Activated T-cell treated with anti-CD3 and anti-CD28 coated beads, Interleukin-2, amount 50 U/mL, for 24 hours (primary cell): ENCODE measurements around the gene RELN.
"Not testable (repeated sequence)": the region's sequence is repeated elsewhere in the genome, so short reads cannot be mapped to it uniquely, and the experiment has no call there.

Experiments used
- DNase-seq: peaks from one replicate; pipeline ENCODE4 v3.0.0-alpha.2; 2020
- H3K27ac Mint-ChIP-seq: 2 replicates; pipeline ENCODE4 v1.8.0; 2020; ENCODE audit warnings: mild to moderate bottlenecking, mixed read lengths
- H3K27me3 Mint-ChIP-seq: 2 replicates; pipeline ENCODE4 v1.8.0; 2020; ENCODE audit warnings: mixed read lengths
- H3K36me3 Mint-ChIP-seq: 2 replicates; pipeline ENCODE4 v1.8.0; 2020; ENCODE audit warnings: low read depth, mixed read lengths
- H3K4me1 Mint-ChIP-seq: 2 replicates; pipeline ENCODE4 v1.8.0; 2020; ENCODE audit warnings: low read depth, mixed read lengths
- H3K4me3 Mint-ChIP-seq: 2 replicates; pipeline ENCODE4 v1.8.0; 2020; ENCODE audit warnings: mild to moderate bottlenecking, moderate library complexity, mixed read lengths
- H3K9me3 Mint-ChIP-seq: 2 replicates; pipeline ENCODE4 v1.8.0; 2020; ENCODE audit warnings: mixed read lengths

Gene RELN

GRCh38 chr7:103843689-103844480 lies 145.6 kb downstream of the RELN start:
- Mint-ChIP-seq H3K9me3 (no peaks in the 10 kb centered on the region), H3K4me1 (no peaks in the 10 kb centered on the region), H3K36me3 (no peaks in the 10 kb centered on the region), H3K4me3 (no peak overlapping the region), H3K27me3 (no peaks in the 10 kb centered on the region), H3K27ac (no peak overlapping the region)
- DNase-seq = no peak

DNA sequence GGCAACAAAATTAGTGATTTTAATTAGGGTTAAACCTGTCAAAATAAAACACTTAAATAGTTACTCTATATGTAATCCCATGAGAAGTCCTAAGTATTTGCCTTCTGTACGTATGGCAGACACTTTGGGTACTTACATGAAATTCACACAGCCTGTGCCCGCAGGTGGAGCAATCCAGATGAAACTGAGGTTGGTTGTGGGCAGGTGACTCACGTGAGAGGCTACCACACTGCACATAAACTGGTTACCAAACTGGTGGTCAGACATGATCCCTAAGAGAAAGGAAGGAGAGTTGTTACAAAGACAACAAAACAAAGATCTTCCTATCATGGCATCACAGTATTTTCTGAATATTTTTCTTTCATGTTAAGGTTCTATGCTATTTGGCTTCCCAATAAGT lies 156.1 kb downstream of the RELN start:
- H3K4me3 Mint-ChIP-seq = no peak overlapping the region

DNA sequence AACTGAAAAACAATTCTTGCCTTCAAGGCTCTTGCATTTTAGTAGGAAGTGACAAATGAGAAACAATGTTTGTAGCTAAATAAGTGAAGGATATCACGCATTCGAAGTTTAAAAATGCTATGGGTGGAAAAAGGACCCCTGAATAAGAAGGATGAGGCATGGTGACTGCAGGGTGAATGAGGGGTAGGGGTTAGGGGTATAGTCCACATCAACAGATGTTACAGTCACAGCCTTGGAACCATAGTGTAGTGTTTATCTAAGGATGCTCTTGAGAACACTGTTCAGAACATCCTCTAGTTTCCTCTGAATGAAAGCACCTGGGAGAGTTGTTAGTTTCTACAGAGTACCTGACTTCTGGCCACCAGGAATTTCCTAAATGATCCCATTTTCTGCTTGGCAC lies 157.0 kb downstream of the RELN start:
- Mint-ChIP-seq H3K9me3 (no peaks in the 10 kb centered on the region), H3K27me3 (peaks cover 11% of the 10 kb centered on the region), H3K4me1 (no peaks in the 10 kb centered on the region), H3K4me3 (no peak overlapping the region), H3K36me3 (no peaks in the 10 kb centered on the region), H3K27ac (no peak overlapping the region)
- DNase-seq = no peak

More for the DNA sequence above, 156.1 kb downstream of the RELN start:
- Mint-ChIP-seq H3K36me3 (no peaks in the 10 kb centered on the region), H3K9me3 (no peaks in the 10 kb centered on the region), H3K4me1 (no peaks in the 10 kb centered on the region), H3K27ac (no peak overlapping the region), H3K27me3 (peaks cover 7% of the 10 kb centered on the region)
- no peak for DNase-seq

DNA sequence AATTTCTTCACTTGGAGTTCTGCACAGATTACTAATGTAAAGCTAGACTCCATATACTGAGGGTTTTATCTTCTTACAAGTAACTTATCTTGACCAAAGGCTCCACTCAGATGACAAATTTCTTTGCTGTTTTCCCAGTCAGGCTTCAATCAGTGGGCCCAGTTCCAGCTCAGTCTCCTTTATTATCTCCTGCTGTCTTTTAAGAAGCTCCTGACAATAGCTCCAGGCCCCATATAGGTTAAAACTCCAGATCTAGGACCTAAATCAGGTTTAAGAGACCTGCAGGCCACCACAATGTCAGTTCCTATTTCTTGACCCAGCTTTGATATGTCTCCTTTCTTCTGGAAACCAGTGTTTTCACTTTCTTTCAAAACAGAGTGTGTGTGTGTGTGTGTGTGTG lies 165.2 kb downstream of the RELN start:
- peaks cover 10% of the 10 kb centered on the region for H3K27me3 Mint-ChIP-seq
- H3K27ac Mint-ChIP-seq = no peak overlapping the region
- H3K36me3 Mint-ChIP-seq = no peaks in the 10 kb centered on the region
- no peak overlapping the region for H3K4me3 Mint-ChIP-seq
- DNase-seq = no peak
- H3K9me3 Mint-ChIP-seq = peaks cover 3% of the 10 kb centered on the region
- H3K4me1 Mint-ChIP-seq = no peaks in the 10 kb centered on the region

- Mint-ChIP-seq H3K27ac (no peak overlapping the region), H3K27me3 (peaks cover 10% of the 10 kb centered on the region), H3K4me1 (no peaks in the 10 kb centered on the region), H3K36me3 (no peaks in the 10 kb centered on the region), H3K4me3 (no peak overlapping the region), H3K9me3 (peaks cover 3% of the 10 kb centered on the region)
- DNase-seq = no peak
Measured at GRCh38 chr7:103823084-103823483, 166.4 kb downstream of the RELN start.

- DNase-seq = no peak
- Mint-ChIP-seq H3K4me3 (no peak overlapping the region), H3K9me3 (peaks cover 3% of the 10 kb centered on the region), H3K27ac (no peak overlapping the region), H3K36me3 (no peaks in the 10 kb centered on the region), H3K4me1 (no peaks in the 10 kb centered on the region), H3K27me3 (peaks cover 5% of the 10 kb centered on the region)
Measured at GRCh38 chr7:103821092-103821491, 168.4 kb downstream of the RELN start.

GRCh38 chr7:103815972-103816371 lies 173.5 kb downstream of the RELN start:
- not testable (repeated sequence) for H3K4me3 Mint-ChIP-seq, DNase-seq, H3K36me3 Mint-ChIP-seq, H3K27me3 Mint-ChIP-seq, H3K9me3 Mint-ChIP-seq, H3K27ac Mint-ChIP-seq
- H3K4me1 Mint-ChIP-seq = peaks cover 18% of the 10 kb centered on the region

- H3K4me3 Mint-ChIP-seq = no peak overlapping the region
- no peak for DNase-seq
- no peaks in the 10 kb centered on the region for H3K36me3 Mint-ChIP-seq
- H3K9me3 Mint-ChIP-seq = no peaks in the 10 kb centered on the region
- peaks cover 3% of the 10 kb centered on the region for H3K27me3 Mint-ChIP-seq
- H3K27ac Mint-ChIP-seq = no peak overlapping the region
- peaks cover 28% of the 10 kb centered on the region for H3K4me1 Mint-ChIP-seq
Measured at GRCh38 chr7:103813970-103814369, 175.5 kb downstream of the RELN start.

DNA sequence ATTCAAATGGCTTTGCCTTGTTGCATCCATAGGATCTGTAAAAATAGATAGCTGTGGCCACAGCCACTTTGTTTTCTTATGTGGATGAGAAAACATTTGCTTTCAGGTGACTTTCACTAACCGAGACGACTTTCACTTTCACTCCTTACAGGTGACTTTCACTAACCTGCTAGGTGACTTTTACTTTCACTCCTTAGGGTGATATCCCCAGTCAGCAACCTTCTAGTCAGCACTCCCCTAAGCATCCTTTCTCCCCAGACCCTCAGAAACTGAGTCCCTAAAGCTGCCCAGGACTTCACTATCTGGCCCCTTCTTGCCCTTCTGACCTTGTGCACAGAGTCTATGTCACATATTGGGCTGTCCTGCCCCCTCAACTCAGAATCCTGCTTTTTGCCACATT lies 177.5 kb downstream of the RELN start:
- no peaks in the 10 kb centered on the region for H3K36me3 Mint-ChIP-seq
- H3K27ac Mint-ChIP-seq = no peak overlapping the region
- H3K4me1 Mint-ChIP-seq = peaks cover 28% of the 10 kb centered on the region
- DNase-seq = no peak
- H3K4me3 Mint-ChIP-seq = no peak overlapping the region
- peaks cover 3% of the 10 kb centered on the region for H3K27me3 Mint-ChIP-seq
- no peaks in the 10 kb centered on the region for H3K9me3 Mint-ChIP-seq

DNA sequence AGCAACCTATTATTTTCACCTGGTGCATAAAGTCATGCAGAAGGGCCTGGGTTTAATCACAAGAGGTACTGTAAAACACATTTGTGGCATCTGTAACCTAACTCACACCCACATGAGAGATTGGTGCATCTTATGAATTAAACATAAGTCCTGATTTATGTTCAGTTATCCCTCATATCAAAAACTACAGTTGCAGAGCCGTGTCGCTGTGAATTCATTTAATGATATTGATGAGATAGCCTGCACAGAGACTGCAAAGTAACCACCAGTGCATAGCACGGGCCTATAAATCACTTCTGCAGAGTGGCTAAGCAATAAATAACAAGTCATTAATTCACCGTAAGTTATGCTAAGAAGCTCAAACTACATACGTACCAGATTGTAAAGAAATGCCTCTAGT lies 178.2 kb downstream of the RELN start:
- H3K4me1 Mint-ChIP-seq = peaks cover 28% of the 10 kb centered on the region
- no peaks in the 10 kb centered on the region for H3K36me3 Mint-ChIP-seq
- no peak overlapping the region for H3K4me3 Mint-ChIP-seq
- DNase-seq = no peak
- no peaks in the 10 kb centered on the region for H3K27me3 Mint-ChIP-seq
- H3K9me3 Mint-ChIP-seq = no peaks in the 10 kb centered on the region
- H3K27ac Mint-ChIP-seq = no peak overlapping the region

- H3K36me3 Mint-ChIP-seq = no peaks in the 10 kb centered on the region
- H3K27me3 Mint-ChIP-seq = no peaks in the 10 kb centered on the region
- peaks cover 28% of the 10 kb centered on the region for H3K4me1 Mint-ChIP-seq
- no peak overlapping the region for H3K4me3 Mint-ChIP-seq
- DNase-seq = no peak
- no peaks in the 10 kb centered on the region for H3K9me3 Mint-ChIP-seq
- no peak overlapping the region for H3K27ac Mint-ChIP-seq
Measured at GRCh38 chr7:103810112-103810744, 179.2 kb downstream of the RELN start.

DNA sequence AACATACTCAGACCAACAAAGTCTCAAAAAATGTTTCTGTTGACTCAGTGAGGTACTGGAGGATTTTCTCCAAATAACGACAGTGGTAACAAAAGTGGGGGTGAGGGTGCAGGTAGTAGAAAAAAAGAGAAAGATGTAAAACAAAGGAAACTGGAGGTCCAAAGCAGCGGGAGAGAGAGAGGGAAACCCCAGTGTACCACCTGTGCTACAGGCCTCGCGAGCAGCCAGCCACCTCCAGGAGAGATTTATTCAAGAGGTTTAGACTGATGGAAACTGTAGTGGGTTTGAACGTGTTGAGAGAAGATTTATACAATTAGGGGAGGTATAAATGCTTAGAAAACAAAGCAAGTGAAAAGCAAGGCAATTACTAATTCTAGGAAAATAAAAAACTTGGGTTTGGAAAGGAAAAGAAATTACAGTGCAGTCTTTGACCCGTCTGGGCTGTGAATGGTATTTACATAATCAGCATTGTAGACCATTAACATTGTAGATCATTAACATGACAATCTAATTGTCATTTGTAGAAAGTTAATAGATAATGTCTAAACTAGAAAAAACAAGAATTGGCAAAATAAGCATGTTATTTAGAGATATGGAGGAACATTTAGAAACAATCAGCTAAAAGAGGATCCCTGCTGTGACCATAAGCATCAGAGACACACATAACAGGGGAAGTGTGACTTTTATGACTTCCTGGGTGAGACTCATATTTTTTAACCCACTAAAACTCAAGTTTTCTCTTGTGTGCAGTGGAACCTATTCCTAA lies 180.0 kb downstream of the RELN start:
- Mint-ChIP-seq H3K4me1 (peaks cover 28% of the 10 kb centered on the region), H3K4me3 (no peak overlapping the region), H3K27ac (no peak overlapping the region), H3K36me3 (no peaks in the 10 kb centered on the region), H3K9me3 (no peaks in the 10 kb centered on the region), H3K27me3 (no peaks in the 10 kb centered on the region)
- DNase-seq = no peak

DNA sequence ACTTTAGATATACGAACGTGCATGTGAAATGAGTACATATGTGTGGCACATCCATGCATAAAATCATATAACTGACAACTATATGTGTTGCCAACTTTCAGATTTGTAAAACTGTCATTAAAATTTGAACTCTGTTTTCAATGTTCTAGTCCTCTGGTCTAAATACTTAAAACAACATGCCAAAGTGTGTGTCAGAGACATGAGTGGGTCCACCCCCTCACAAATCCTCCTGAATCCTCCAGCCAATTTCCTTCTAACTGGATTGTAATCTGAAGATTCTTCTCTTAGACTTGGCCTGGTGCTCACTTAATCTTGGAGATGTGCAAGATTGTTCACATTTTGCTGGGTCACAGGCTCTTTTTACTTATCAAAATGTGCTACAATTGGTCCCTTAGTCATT lies 184.1 kb downstream of the RELN start:
- no peaks in the 10 kb centered on the region for H3K27me3 Mint-ChIP-seq
- no peaks in the 10 kb centered on the region for H3K9me3 Mint-ChIP-seq
- peaks cover 13% of the 10 kb centered on the region for H3K4me1 Mint-ChIP-seq
- no peaks in the 10 kb centered on the region for H3K36me3 Mint-ChIP-seq
- H3K4me3 Mint-ChIP-seq = no peak overlapping the region
- H3K27ac Mint-ChIP-seq = no peak overlapping the region
- DNase-seq = no peak

DNA sequence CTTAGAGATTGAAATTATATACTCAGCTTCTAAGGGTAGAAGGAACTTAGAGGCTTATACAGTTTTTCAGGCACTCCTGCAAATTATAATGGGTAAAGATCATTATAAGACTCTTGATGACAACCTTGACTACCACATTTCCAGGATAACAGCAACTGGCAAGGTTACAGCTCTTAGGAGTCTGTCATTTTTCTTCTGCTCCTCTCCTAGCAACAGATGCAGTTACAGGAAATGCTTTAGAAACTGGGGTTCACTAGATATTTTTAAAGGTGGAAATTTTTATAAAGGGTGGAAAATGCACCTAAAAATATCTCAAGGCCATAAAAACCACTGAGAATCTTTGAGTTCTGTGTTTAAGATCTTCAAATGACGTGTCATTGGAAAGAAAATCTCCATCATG lies 185.8 kb downstream of the RELN start:
- no peak for DNase-seq
- Mint-ChIP-seq H3K4me3 (no peak overlapping the region), H3K27me3 (no peaks in the 10 kb centered on the region), H3K36me3 (no peaks in the 10 kb centered on the region), H3K27ac (no peak overlapping the region), H3K4me1 (peaks cover 2% of the 10 kb centered on the region), H3K9me3 (no peaks in the 10 kb centered on the region)

DNA sequence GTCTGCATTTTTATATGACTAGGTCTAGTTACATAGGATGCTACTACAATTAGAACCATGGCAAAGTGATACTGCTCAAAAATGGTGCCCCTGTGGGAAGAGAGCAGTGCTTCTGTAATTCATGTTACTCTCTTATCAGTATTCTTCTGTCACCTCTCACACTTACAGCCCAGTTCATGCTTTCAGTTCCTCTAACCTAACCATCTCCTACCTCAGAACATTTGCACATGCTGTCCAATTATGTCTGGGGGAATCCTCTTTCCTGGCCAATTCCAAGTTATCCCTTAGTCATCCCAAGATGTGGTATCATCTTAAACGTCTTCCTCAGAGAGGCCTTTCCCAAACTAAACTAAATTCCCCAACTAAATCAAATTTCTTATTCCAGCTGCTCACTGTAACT lies 190.2 kb downstream of the RELN start:
- Mint-ChIP-seq H3K4me1 (peaks cover 2% of the 10 kb centered on the region), H3K4me3 (no peak overlapping the region), H3K36me3 (no peaks in the 10 kb centered on the region), H3K27me3 (no peaks in the 10 kb centered on the region), H3K27ac (no peak overlapping the region), H3K9me3 (no peaks in the 10 kb centered on the region)
- no peak for DNase-seq
